Endodermal cell (in vitro differentiated cells): ENCODE results near the gene SCNN1G. TPM values are rescaled to one million over a fixed set of nuclear protein-coding genes. Genes with fewer than 3 reads are reported as not detected.

Experiments
- DNase-seq: peaks from one replicate; pipeline ENCODE4 v3.0.0-alpha.2; 2017
- H3K27ac ChIP-seq: 2 replicates; pipeline ENCODE4 v1.5.1; 2013; ENCODE audit warnings: mild to moderate bottlenecking, low read depth, low read length, moderate library complexity
- H3K27me3 ChIP-seq: 2 replicates; pipeline ENCODE4 v1.6.1; 2013; ENCODE audit warnings: mild to moderate bottlenecking, low read length, moderate library complexity; ENCODE audit not compliant: insufficient read depth, control insufficient read depth, poor library complexity, severe bottlenecking
- H3K36me3 ChIP-seq: 2 replicates; pipeline ENCODE4 v1.7.0; 2013; ENCODE audit warnings: mild to moderate bottlenecking, low read length, moderate library complexity; ENCODE audit not compliant: control insufficient read depth, insufficient read depth
- H3K4me1 ChIP-seq: one replicate; pipeline ENCODE4 v1.7.0; 2013; ENCODE audit warnings: low read length; ENCODE audit not compliant: control insufficient read depth, insufficient read depth
- H3K4me3 ChIP-seq: 2 replicates; pipeline ENCODE4 v1.5.1; 2013; ENCODE audit warnings: mild to moderate bottlenecking, low read length, moderate library complexity
- H3K9ac ChIP-seq: 2 replicates; pipeline ENCODE4 v1.6.1; 2013; ENCODE audit warnings: mild to moderate bottlenecking, low read length, moderate library complexity; ENCODE audit not compliant: poor library complexity, severe bottlenecking; ENCODE audit errors: extremely low read depth
- H3K9me3 ChIP-seq: 2 replicates; pipeline ENCODE4 v1.6.1; 2013; ENCODE audit warnings: mild to moderate bottlenecking, low read length, moderate library complexity; ENCODE audit not compliant: control insufficient read depth
- H3K27ac Mint-ChIP-seq: 2 replicates; pipeline ENCODE4 v1.8.0; 2020; ENCODE audit warnings: mixed read lengths
- H3K27me3 Mint-ChIP-seq: 2 replicates; pipeline ENCODE4 v1.8.0; 2021; ENCODE audit warnings: mild to moderate bottlenecking, mixed read lengths; ENCODE audit not compliant: insufficient read depth
- H3K36me3 Mint-ChIP-seq: 2 replicates; pipeline ENCODE4 v1.8.0; 2020; ENCODE audit warnings: low read depth, mixed read lengths
- H3K4me1 Mint-ChIP-seq: 2 replicates; pipeline ENCODE4 v1.8.0; 2020; ENCODE audit warnings: mixed read lengths
- H3K4me3 Mint-ChIP-seq: 2 replicates; pipeline ENCODE4 v1.8.0; 2020; ENCODE audit warnings: mild to moderate bottlenecking, moderate library complexity, mixed read lengths
- H3K9me3 Mint-ChIP-seq: 2 replicates; pipeline ENCODE4 v1.8.0; 2020; ENCODE audit warnings: mild to moderate bottlenecking, mixed read lengths
- CTCF ChIP-seq: fragments of 200-600 bp; sonication (generic); conservative IDR thresholded peaks from 2 replicates; pipeline ENCODE4 v1.5.0; 2021; ENCODE audit warnings: antibody characterized with exemption, mild to moderate bottlenecking
- WGBS, 2 experiments: methylation state at CpG; one replicate each; pipeline versions ENCODE4 v1.1.5 to v1.1.7; 2013; ENCODE audit warnings: missing lambda C conversion rate in 2 of 2, mixed read lengths in 1 of 2; ENCODE audit not compliant: insufficient coverage in 1 of 2, insufficient read length in 1 of 2; 5-methylcytosine and 5-hydroxymethylcytosine counted together
- long read RNA-seq, 4 experiments: library from polyadenylated mRNA in 2 of 4; library from RNA in 1 of 4; library from capped mRNA in 1 of 4; stranded (forward) in 3 of 4; unstranded in 1 of 4; transcript quantifications; one replicate each; pipeline ENCODE4 v2.0.0, GENCODE V29; 2020 to 2021; ENCODE audit warnings: inconsistent platforms in 1 of 4
- polyA plus RNA-seq, 2 experiments: library from polyadenylated mRNA; stranded (reverse); fragments of 50-300 nt; gene quantifications; one replicate each; pipeline ENCODE4 v1.2.3, GENCODE V29; 2013
- total RNA-seq, 2 donors: library from RNA; stranded (reverse); fragmentation: NEBNext Ultra II Directional in 1 of 2; extraction: Animal tissue kit (Norgen Biotek cat#: 25700) in 1 of 2; gene quantifications; 2 replicates in 1 of 2; 3 replicates in 1 of 2; pipeline ENCODE4 v1.2.1, GENCODE V29; 2021

Gene SCNN1G, protein sequence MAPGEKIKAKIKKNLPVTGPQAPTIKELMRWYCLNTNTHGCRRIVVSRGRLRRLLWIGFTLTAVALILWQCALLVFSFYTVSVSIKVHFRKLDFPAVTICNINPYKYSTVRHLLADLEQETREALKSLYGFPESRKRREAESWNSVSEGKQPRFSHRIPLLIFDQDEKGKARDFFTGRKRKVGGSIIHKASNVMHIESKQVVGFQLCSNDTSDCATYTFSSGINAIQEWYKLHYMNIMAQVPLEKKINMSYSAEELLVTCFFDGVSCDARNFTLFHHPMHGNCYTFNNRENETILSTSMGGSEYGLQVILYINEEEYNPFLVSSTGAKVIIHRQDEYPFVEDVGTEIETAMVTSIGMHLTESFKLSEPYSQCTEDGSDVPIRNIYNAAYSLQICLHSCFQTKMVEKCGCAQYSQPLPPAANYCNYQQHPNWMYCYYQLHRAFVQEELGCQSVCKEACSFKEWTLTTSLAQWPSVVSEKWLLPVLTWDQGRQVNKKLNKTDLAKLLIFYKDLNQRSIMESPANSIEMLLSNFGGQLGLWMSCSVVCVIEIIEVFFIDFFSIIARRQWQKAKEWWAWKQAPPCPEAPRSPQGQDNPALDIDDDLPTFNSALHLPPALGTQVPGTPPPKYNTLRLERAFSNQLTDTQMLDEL
- total RNA-seq, result under 1 TPM in 1 of 2 donors, not detected in 1; 0.09 TPM
- 0.18 TPM for polyA plus RNA-seq (2013, experiment 1 of 2)
- polyA plus RNA-seq (2013, experiment 2 of 2), result not detected
- long read RNA-seq, experiment 1, result 0 reads
- long read RNA-seq, experiment 2, result 0 reads
- long read RNA-seq, experiment 3, partial matches to known transcripts, result 0 of 2 reads
- long read RNA-seq, experiment 3, other reads (novel, unspliced or antisense), result 0 of 2 reads
- long read RNA-seq, experiment 4, result 0 reads

DNA sequence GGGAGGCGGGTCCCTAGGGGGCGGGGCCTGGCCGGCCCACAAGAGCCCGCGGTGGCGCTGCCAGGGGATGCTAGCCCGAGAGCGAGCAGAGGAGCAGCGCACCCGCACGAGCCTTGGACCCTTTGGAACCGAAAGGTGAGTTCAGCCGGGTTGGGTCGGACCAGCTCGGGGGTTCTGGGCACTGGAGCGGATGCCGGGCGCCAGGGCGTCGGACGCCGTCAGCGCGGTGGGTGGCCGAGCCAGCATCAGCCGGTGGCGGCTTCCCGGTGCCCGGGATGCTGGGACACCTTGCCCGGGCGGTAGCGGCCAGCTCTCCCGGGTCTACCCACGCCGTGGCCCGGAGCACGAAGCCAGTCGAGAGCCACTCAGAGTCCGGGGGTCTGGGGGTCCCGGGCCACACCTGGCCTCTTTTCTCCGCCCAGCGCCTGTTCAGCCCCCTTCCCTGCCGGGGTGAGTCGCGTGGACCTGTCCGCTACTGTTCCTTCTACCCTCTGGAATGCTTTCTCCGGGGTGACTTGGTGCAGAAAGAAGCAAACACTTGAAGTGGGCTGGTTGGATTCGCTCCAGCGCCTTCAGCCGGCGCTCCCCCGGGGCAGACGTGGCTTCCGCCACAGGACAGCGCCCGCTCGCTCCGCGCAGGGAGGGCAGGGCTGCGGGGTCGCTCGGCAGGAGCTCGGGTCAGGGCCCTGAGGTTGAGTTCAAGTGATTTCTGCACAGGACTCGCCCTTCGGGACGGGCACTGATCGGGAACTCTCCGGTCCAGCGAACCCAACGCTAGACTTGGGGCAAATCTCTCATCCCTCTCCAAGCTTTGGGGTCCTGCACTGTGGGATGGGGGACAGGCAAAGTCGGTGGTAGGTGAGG, at the start of gene SCNN1G:
Gene SCNN1G, plus strand, starts transcription at position 67 of the 864 bp plus-strand sequence. CDS start 3,527 bp downstream, outside the sequence.
- peak; percentile 38 for TF ChIP-seq CTCF
- Histone ChIP-seq H3K9ac (no peak within 1 kb of the TSS), H3K9me3 (no peaks in the 10 kb centered on the region), H3K36me3 (no peaks in the 10 kb centered on the region), H3K27ac (no peak within 1 kb of the TSS), H3K4me1 (no peaks in the 10 kb centered on the region), H3K4me3 (peak within 1 kb of the TSS; percentile 56), H3K27me3 (peaks cover 53% of the 10 kb centered on the region)
- WGBS, 2 experiments, result 4 to 6% methylated on average over 43 to 71 of the region's 71 CpGs
- Mint-ChIP-seq H3K27ac (no peak within 1 kb of the TSS), H3K9me3 (no peaks in the 10 kb centered on the region), H3K4me3 (peak within 1 kb of the TSS; percentile 44), H3K4me1 (no peaks in the 10 kb centered on the region), H3K27me3 (peaks cover 61% of the 10 kb centered on the region), H3K36me3 (no peaks in the 10 kb centered on the region)
- peak; percentile 62 for DNase-seq

DNA sequence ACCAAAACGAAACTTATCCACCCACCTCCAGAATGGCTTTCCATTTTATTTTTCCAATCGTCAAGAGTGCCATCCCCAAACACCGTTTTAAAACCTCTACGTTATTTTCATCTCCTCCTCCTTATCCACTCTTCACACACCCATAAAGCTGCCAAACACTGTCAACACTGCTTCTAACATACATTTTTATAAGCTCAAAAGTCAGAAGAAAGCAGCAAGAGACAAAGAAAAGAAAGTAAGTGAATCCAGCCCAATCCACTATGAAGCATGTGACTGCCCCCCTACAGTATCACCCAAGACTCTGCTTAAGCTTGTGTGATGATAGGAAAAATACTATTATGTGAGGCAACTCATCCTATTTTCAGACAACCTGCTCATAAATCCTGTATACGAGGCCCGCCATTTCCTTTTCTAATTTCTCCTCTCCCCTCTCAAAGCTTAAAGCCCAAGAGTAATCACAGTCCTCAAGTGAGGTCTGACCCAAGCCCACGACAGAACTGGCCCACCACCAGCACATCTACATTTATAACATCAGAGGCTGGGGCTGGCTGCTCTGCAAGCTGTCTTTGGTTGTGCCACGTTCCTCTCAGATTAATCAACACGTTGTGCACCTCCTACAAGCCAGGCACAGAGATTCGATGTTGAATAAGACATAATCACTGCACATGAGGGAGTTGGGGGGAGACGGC, 49.6 kb upstream of the SCNN1G start:
- Histone ChIP-seq H3K27ac (no peak overlapping the region), H3K27me3 (no peaks in the 10 kb centered on the region), H3K9ac (no peak overlapping the region), H3K36me3 (no peaks in the 10 kb centered on the region), H3K9me3 (peaks cover 17% of the 10 kb centered on the region), H3K4me1 (peaks cover 8% of the 10 kb centered on the region), H3K4me3 (peak overlapping the region; percentile 57)
- H3K4me1 Mint-ChIP-seq, result peaks cover 28% of the 10 kb centered on the region
- H3K9me3 Mint-ChIP-seq, result peaks cover 4% of the 10 kb centered on the region
- no peak overlapping the region for H3K4me3 Mint-ChIP-seq
- peaks cover 5% of the 10 kb centered on the region for H3K36me3 Mint-ChIP-seq
- TF ChIP-seq CTCF, result no peak
- no peaks in the 10 kb centered on the region for H3K27me3 Mint-ChIP-seq
- DNase-seq, result no peak
- 87 to 88% methylated on average over 9 to 11 of the region's 11 CpGs for WGBS, 2 experiments
- peak overlapping the region; percentile 90 for H3K27ac Mint-ChIP-seq
